H4 (cell line): ENCODE results near the gene DHRS1. TPM values are rescaled to one million over a fixed set of nuclear protein-coding genes. Genes with fewer than 3 reads are reported as not detected.
"Not testable (repeated sequence)": the region's sequence is repeated elsewhere in the genome, so short reads cannot be mapped to it uniquely, and the experiment has no call there.

ENCODE experiments used
- DNase-seq: peaks from one replicate; pipeline ENCODE4 v3.0.0-alpha.2; 2015; ENCODE audit warnings: low spot score
- total RNA-seq: library from RNA; depleted of rRNA; stranded (reverse); fragments of >200 nt; shearing (Covaris generic); gene quantifications from 2 replicates; pipeline ENCODE4 v1.2.3, GENCODE V29; 2014

Gene DHRS1
- total RNA-seq, 1 experiment from 2014 or later = 5.8 TPM

DNA sequence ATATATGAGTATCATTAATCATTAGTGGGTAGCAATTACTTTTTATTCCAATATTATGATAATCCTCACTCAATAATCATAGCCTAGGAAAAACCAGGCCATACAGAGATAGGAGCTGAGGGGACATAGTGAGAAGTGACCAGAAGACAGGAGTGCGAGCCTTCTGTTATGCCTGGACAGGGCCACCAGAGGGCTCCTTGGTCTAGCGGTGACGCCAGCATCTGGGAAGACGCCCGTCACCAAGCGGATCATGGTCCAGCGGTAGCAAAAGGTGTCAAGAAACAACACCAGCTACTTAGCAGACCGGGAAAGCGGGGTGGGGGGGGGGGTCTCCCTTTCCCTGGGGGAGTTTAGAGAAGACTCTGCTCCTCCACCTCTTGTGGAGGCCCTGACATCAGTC lies 28.3 kb upstream of the DHRS1 start:
- not testable (repeated sequence) for DNase-seq

DNA sequence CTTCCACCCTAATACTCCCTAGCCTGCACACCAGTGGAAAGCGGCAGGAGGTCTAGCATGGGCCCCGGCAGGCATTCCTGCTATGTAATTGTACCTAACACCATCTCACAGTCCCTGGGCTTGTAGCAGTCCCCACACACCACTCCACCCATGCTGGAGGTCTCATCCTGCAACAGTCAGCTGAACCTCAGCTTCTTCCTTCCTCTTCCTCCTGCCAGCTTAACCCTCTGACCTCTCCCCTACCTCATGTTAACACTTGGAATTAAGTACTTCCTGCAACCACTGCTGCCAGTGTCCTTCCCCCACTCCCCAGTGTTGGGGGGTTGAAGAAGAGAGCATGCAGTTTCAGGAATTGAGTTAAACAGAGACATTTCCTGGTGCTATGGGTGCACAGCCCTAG lies 27.7 kb upstream of the DHRS1 start:
- no peak for DNase-seq

DNA sequence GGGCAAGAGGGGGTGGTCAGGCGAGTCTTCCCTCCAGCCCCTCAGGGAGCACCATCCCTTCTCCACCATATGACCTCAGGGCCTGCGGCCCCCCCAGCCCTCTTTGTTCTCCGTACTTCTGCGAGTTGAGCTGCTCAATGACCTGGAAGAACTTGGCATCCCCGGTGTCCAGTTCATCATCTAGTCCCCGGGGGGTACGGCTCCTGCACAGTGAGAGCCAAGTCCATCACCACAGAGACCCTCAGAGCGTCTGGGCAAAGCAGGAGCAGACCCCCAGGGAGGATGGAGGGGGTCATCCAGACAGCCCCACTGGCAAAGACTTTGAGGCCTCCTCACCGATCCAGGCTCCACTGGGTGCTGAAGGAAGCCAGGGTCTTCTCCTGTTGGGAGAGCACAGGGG lies 26.4 kb upstream of the DHRS1 start:
- no peak for DNase-seq

DNA sequence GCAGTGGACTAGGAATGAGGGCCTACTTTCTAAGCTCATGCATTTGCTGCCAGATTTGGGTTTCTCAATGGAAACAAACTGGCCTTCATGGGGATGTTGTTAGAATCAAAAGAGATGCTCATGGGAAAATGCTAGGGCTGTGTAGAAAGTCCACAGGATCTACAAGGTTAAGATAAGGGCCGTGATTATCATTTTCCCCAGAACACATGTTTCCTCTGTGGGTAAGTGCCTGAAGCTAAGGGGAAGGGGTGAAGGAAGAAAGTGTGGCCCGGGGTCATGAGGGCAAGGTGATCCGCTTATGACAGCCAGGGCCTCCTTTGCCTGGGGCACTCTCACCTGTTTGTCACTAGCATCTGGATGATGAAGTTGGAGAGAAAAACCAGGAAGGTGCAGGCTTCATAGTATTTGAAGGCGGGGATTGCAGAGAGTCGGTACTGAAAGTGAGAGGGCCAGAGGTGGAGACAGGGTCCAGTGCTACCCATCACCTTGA lies 25.5 kb upstream of the DHRS1 start:
- no peak for DNase-seq

DNA sequence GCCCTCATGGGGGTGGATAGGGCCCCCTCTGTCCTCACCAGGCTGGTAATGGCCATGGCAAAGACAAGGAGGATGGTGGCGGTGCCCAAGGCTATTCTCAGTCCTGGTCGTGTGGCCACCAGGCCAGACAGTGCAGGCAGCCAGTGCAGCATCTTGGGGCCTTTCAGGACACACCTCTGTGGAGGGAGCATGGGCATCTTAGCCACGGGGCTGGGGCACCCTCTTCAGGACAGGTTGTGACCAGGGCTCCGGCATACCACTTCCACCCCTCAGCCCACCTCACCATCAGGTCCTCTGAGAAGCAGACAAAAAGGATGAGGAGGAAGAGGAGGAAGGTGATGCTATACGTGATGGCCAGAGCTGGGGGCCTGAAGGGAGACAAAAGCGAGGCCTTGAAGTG lies 24.4 kb upstream of the DHRS1 start:
- no peak for DNase-seq

DNA sequence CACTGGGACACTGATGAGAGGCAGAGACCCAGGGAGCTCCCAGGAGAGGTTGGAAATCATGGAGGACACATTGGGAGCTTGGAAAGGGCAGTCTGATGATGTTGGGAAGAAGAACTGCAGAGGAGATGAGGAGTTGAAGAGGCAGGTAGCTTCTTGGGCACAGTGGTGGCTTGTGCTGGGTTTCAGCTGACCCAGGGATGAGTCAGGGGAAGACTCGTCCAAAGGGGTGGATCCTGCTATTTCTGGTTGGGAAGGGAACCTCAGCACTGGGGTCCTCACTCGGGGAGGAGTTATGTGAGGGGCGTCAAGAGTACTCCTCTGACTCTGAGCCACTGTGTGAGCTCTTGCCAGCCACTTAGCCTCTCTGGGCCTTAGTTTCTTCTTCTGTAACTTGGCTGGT lies 23.8 kb upstream of the DHRS1 start:
- no peak for DNase-seq

DNA sequence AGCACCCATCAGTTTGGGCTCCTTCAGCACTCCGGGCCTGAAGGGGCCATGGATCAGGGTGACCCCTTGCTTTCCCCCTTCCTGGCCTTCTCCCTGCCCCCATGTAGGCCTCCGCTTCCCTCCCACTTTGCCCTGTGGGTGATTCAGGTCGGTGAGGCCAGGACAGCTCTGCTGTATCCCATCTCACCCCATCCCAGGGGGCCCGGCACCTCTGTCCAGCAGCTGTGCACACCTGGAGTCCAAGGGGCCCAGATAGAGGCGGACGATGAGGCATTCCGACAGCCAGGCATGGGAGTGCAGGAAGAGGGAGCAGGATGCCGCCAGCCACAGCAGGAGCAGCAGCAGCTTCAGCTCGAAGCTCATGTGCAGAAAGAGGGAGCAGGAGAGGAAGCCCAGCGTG lies 23.1 kb upstream of the DHRS1 start:
- DNase-seq = no peak

DNA sequence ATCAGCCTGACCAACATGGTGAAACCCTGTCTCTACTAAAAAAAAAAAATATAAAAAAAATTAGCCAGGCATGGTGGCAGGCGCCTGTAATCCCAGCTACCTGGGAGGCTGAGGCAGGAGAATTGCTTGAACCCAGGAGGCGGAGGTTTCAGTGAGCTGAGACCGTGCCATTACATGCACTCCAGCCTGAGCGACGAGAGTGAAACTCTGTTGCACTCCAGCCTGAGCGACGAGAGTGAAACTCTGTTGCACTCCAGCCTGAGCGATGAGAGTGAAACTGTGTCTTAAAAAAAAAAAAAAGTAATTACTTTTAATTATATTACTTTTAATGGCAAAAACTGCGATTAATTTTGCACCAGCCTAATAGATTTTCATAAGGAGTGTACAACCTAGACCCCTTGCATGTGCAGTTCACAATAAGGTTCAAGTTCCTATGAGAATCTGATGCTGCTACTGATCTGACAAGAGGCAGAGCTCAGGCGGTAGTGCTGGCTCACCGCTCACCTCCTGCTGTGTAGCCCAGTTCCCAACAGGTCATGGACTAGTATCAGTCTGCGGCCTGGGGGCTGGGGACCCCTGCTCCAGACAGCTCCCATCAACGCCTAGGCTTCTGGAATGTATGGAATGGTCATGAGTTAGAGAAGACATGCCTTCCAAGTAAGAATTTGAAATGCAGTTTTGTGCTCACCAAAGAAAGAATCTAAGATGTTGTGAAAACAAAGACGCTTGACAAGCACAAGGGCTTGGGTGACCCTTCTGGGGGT lies 21.8 kb upstream of the DHRS1 start:
- no peak for DNase-seq

DNA sequence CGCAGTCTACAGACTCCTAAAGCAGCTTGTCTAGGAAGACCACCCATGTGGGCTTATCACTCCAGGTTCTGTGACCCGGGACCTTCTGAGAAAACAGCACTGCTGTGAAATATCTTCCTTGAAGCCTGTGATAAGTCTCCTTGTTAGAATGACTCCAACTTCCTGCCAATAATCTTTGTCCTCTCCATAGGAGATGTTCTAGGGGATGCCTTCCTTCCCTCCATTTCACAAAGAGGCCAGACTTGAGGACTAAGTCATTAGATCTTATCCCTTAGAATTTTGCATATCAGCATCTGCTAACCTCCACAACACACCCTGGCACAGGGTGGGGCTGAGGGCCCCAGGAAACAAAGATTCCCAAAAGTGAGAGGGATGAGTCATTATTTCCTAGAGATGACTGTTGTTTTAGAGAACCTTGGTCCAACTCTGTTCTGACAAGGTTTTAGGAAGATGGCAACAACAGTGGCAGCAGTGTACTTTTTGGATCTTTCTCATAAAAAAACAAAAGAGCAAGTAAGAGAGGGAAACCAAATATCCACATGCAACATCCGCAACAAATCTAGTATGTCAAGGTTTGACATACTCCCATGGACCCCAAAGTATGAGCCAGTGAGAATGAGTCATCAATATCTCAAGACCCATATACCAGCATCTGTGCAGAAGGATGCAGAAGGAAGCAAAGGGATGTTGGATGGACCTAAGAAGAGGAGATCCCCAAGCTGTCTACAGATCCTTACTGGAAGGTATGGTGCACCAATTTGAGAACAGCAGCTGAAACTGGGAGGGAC lies 17.8 kb upstream of the DHRS1 start:
- no peak for DNase-seq

DNA sequence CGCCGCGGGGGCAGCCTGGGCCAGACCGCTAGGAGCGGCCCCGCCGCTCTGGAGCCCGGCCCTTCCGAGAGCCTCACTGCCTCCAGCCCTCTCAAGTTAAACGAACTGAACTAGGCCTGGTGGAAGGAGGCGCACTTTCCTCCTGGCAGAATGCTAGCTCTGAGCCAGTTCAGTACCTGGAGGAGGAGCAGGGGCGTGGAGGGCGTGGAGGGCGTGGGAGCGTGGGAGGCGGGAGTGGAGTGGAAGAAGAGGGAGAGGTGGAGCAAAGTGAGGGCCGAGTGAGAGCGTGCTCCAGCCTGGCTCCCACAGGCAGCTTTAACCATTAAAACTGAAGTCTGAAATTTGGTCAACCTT lies 17.0 kb upstream of the DHRS1 start:
- DNase-seq = no peak

DNA sequence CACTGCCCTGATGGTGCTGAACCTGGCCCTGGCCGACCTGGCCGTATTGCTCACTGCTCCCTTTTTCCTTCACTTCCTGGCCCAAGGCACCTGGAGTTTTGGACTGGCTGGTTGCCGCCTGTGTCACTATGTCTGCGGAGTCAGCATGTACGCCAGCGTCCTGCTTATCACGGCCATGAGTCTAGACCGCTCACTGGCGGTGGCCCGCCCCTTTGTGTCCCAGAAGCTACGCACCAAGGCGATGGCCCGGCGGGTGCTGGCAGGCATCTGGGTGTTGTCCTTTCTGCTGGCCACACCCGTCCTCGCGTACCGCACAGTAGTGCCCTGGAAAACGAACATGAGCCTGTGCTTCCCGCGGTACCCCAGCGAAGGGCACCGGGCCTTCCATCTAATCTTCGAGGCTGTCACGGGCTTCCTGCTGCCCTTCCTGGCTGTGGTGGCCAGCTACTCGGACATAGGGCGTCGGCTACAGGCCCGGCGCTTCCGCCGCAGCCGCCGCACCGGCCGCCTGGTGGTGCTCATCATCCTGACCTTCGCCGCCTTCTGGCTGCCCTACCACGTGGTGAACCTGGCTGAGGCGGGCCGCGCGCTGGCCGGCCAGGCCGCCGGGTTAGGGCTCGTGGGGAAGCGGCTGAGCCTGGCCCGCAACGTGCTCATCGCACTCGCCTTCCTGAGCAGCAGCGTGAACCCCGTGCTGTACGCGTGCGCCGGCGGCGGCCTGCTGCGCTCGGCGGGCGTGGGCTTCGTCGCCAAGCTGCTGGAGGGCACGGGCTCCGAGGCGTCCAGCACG lies 16.4 kb upstream of the DHRS1 start:
- DNase-seq = no peak

DNA sequence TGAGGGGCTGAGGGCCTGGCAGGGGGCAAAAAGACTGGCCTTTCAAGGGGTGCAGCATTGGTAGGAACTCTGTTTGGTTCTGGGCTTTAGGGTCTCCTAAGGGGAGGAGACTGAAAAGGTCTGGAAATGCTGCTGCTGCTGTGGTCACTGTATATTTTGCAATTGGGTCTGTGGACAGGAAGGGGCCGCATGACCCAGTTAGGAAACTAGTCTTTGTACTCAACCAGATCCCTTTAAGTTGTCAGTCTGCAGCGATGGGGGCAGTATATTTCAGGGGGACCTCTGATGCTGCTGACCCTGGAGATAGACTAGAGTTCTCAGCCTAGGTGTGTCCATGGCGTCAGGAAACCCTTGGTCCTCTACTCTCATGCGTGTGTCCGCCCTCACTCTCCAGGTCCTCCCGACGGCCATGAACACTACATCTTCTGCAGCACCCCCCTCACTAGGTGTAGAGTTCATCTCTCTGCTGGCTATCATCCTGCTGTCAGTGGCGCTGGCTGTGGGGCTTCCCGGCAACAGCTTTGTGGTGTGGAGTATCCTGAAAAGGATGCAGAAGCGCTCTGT lies 15.7 kb upstream of the DHRS1 start:
- no peak for DNase-seq

DNA sequence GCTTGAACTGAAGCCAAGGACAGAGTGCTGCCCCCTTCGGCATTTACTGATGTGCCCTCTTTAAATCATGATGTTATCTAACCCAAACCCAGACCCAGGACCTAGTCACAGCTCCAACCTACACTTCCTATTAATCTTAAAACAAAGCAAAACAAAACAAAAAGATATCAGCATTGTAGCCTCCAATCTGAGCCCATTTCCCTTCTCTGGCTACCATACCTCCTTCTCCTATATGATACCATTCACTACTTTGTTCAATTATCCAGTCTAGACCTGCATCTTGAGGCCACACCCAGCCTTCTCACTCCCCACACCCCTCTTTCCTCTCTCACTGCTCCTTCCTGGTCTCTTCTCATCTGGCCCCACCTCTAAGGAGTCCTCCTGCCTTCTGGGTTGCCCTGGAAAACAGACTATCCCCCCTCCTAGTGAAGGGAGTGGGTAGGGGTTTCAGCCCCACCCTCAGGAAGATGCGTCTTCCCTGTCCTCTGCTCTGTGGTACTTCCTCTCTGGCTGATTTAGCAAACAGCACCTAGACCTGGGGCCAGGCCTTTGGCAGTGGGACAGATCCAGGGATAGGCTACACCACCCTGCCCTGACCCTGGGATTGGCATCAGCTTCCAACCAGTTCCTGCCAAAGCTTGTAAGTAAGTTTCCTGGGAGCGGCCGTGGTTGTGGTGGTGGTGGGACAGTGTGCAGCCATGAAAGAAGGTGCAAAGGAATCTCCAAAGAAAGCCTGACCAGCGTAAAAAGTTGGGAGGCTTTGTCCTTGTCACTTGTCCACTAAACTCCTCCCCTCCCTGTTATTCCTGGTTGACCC lies 15.0 kb upstream of the DHRS1 start:
- no peak for DNase-seq

DNA sequence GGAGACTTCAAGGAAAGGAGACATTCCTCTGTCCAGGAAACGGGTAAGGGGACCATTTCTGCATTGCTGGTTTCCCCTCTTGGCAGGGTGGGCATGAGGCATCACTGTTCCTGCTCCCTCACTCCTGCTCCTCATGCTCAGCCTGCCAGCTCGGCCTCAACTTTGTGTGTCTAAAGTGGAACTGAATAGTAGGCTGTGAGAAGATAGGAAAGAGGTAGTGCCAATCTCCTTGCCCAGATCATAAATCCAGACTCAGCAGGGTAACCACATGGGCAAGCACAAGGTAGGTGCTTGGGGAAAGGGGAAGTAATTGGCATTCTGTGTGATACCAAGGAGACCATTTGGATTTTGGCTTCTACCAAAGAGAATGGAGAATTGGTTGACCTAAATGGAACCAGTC lies 14.3 kb upstream of the DHRS1 start:
- no peak for DNase-seq

DNA sequence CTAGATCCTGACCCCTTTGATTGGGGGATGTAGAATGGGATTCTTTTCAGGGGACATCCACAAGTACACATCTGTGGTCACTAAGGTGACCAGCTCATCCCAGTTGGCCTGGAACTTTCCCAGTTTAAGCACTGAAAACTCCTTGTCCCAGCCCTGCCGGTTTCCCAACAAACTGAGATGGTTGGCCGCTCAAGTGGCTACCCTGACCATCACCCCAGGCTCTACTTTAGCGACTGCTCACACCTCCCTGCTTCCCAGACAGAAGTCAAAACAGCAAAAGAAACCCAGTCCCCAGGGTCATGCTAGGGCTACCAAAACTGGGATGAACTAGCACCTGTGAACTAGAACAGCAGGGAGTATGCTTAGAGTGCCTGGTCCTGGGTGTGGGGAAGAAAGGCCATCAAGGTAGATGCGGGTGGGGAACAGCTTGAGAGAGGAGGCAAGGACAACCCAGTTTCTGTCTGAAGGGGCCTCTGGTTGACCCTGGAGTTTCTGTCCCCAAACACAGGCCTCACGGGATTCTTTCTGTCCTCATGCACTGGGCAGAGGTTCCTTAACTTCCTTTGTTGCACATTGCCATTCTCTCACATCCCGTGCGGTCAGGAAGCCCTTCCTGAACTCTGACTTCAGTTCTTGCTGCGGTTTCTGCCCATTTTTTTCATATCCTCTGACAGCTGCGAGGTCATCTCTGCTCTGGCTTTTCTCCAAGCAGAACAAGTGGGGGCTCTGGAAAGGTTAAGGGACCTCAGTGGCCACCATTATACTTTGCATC lies 13.3 kb upstream of the DHRS1 start:
- DNase-seq = no peak

DNA sequence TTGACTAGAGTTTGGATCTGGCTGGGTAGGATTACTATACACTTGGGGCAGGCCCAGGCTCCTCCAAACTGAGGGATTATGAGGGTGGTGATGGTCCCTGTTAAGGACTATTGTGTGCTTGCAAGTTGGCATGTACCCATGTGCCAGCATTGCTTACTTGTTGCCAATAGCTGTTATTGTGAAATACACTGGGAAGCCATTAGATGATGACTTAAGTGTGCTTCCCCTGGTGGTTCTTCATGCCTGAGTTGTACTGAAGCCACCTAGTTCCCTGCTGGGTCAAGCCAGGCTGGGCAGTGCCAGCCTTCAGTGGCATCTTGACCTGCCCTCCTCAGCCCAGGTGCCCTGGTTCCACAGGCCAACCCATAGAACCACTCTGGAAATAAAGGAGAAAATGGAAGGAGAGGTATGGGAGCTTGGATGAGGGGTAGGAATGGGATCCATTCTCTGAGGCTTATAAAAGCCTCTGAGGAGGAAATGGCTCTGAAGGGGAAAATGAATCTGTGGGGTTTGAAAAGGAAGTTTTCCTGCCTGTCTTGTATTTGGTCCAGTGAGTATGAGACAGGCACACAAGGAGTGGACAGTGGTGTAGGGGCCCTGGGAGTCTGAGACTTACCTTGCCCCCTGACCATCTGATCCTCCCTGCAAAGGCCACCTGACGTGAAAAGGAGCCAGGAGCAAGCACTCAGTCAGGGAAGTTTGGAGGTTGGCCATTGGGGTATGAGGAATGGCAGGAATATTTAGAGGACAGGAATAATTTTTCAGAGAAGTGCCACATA lies 12.4 kb upstream of the DHRS1 start:
- DNase-seq = no peak

DNA sequence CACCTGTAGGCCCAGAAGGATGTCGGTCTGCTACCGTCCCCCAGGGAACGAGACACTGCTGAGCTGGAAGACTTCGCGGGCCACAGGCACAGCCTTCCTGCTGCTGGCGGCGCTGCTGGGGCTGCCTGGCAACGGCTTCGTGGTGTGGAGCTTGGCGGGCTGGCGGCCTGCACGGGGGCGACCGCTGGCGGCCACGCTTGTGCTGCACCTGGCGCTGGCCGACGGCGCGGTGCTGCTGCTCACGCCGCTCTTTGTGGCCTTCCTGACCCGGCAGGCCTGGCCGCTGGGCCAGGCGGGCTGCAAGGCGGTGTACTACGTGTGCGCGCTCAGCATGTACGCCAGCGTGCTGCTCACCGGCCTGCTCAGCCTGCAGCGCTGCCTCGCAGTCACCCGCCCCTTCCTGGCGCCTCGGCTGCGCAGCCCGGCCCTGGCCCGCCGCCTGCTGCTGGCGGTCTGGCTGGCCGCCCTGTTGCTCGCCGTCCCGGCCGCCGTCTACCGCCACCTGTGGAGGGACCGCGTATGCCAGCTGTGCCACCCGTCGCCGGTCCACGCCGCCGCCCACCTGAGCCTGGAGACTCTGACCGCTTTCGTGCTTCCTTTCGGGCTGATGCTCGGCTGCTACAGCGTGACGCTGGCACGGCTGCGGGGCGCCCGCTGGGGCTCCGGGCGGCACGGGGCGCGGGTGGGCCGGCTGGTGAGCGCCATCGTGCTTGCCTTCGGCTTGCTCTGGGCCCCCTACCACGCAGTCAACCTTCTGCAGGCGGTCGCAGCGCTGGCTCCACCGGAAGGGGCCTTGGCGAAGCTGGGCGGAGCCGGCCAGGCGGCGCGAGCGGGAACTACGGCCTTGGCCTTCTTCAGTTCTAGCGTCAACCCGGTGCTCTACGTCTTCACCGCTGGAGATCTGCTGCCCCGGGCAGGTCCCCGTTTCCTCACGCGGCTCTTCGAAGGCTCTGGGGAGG lies 11.3 kb upstream of the DHRS1 start, which contains the start of gene LTB4R:
TSS of gene LTB4R (plus strand) at position 857 of the 959 bp plus-strand sequence. CDS start 4,150 bp downstream, outside the sequence.
- no peak for DNase-seq

DNA sequence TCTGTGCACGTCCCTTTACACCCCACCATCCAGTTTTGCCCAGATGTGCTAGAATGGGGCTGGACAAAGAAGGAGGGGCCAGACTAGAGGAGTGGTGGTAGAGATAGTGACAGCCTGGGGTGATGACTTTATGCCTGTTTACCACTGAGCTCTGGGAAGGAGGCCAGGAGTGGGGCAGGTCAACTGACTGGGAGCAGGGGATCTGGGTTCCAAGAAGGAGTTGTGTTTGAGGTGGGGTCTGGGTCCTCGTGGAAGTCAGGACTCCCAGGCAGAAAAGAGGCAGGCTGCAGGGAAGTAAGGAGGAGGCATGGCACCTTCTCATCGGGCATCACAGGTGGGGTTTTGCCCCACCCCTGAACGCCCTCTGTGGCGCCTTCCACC lies 10.7 kb upstream of the DHRS1 start:
- no peak for DNase-seq
